Raji (cell line): ENCODE measurements around the gene UBQLN4.

Source experiments
- POLR2A ChIP-seq: IDR thresholded peaks from 2 replicates; pipeline ENCODE4 v1.6.1; 2011; ENCODE audit warnings: low read depth, low read length, control low read depth; ENCODE audit not compliant: insufficient read depth

The UBQLN4 gene

GRCh38 chr1:156053768-156054499, at the start of gene UBQLN4:
Gene UBQLN4, minus strand, starts transcription at chr1:156053798. Its CDS starts 97 bp downstream, at chr1:156053701.
- no peak; the same call in 1 of the 2 replicates for TF ChIP-seq POLR2A

GRCh38 chr1:156102633-156103511, 49.3 kb upstream of the UBQLN4 start:
- no peak for TF ChIP-seq POLR2A

- TF ChIP-seq POLR2A, result no peak
Measured at GRCh38 chr1:156101880-156102279, 48.3 kb upstream of the UBQLN4 start.

GRCh38 chr1:156100205-156100995, 46.8 kb upstream of the UBQLN4 start:
- no peak for TF ChIP-seq POLR2A

GRCh38 chr1:156099282-156099681, 45.7 kb upstream of the UBQLN4 start:
- no peak for TF ChIP-seq POLR2A

- TF ChIP-seq POLR2A, result no peak
Measured at GRCh38 chr1:156098784-156099183, 45.2 kb upstream of the UBQLN4 start.

- no peak for TF ChIP-seq POLR2A
Measured at GRCh38 chr1:156097499-156098178, 44.0 kb upstream of the UBQLN4 start.

- TF ChIP-seq POLR2A, result no peak
Measured at GRCh38 chr1:156096640-156097391, 43.2 kb upstream of the UBQLN4 start.

- no peak for TF ChIP-seq POLR2A
Measured at GRCh38 chr1:156095906-156096508, 42.4 kb upstream of the UBQLN4 start.

- no peak for TF ChIP-seq POLR2A
Measured at GRCh38 chr1:156091610-156092009, 38.0 kb upstream of the UBQLN4 start.

- no peak for TF ChIP-seq POLR2A
Measured at GRCh38 chr1:156090840-156091188, 37.2 kb upstream of the UBQLN4 start.

GRCh38 chr1:156090138-156090839, 36.7 kb upstream of the UBQLN4 start:
- TF ChIP-seq POLR2A, result no peak

GRCh38 chr1:156089704-156090103, 36.1 kb upstream of the UBQLN4 start:
- no peak for TF ChIP-seq POLR2A
